Measurements from ENCODE around the gene CISD3. TPM values are rescaled to one million over a fixed set of nuclear protein-coding genes. Genes with fewer than 3 reads are reported as not detected.

The CISD3 gene
- total and polyA plus RNA-seq, 2 donors (not counting 1 experiment from before 2014, with no cell fraction given): 5.0 to 11.3 TPM

DNA sequence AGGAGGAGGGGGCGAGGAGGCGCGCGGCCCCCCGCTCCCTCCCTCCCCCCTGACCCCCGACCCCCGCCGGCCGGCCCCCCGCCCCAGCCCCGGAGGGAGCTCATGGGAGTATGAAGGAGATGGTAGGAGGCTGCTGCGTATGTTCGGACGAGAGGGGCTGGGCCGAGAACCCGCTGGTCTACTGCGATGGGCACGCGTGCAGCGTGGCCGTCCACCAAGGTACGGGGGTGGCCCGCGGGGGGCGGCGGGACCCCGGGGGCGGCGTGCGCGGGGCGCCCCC lies 24.7 kb upstream of the CISD3 start:
- H4K20me1 ChIP-seq (ENCODE audit: control insufficient read depth, insufficient read depth, low read length, poor library complexity, severe bottlenecking): peaks cover 46% of the 10 kb centered on the region
- Mint-ChIP-seq H3K9me3 (ENCODE audit: insufficient read depth) (no peaks in the 10 kb centered on the region), H3K27me3 (no peaks in the 10 kb centered on the region), H3K4me1 (peaks cover 53% of the 10 kb centered on the region), H3K4me3 (peak overlapping the region; percentile 92), H3K27ac (peak overlapping the region; percentile 53)
- intact Hi-C loops (cut with micrococcal nuclease): loop anchor here (1.0 kb wide), 1 partner anchor 25 kb away; the partner anchor contains the start of gene CISD3
- H3K36me3 ChIP-seq (replicated peaks in 1 of 2; ENCODE audit: control extremely low read depth in 1 of 2, control insufficient read depth in 1 of 2, extremely low read depth in 1 of 2, insufficient read depth in 2 of 2, low read length in 1 of 2): peaks cover 0 to 30% of the 10 kb centered on the region in 2 experiments
- DNase-seq (no peak), ATAC-seq (ENCODE audit: low read depth) (no peak)
- peaks cover 27% of the 10 kb centered on the region for H3K79me2 ChIP-seq (ENCODE audit: control insufficient read depth, insufficient read depth, low read length)
- peak overlapping the region; percentile 97 for H3K4me2 ChIP-seq (replicated peaks; ENCODE audit: low read depth, low read length, poor library complexity, severe bottlenecking)
- no peak overlapping the region for H3K27ac ChIP-seq (ENCODE audit: low read length in 2 of 2)
- H3K9me3 ChIP-seq (ENCODE audit: control extremely low read depth in 1 of 3, control insufficient read depth in 2 of 3, insufficient read depth in 1 of 3, low read length in 2 of 3): no peaks in the 10 kb centered on the region
- peak overlapping the region; percentile 46 for H2AFZ ChIP-seq (ENCODE audit: insufficient read depth, low read depth, low read length, poor library complexity, severe bottlenecking)
- no CpG with 5 or more reads among the region's 32 CpGs for WGBS (ENCODE audit: insufficient coverage)
- CTCF ChIA-PET: interaction anchor here (1.0 to 3.8 kb wide), 7 partner anchors 18 to 448 kb away, joined by 3 to 32 read pairs (median 4); no protein-coding TSS in a partner anchor
- H3K4me3 ChIP-seq (ENCODE audit: control extremely low read depth in 1 of 5, extremely low read depth in 1 of 5, insufficient read depth in 1 of 5, low read depth in 2 of 5, low read length in 4 of 5): peak overlapping the region in 4 of 5 experiments; percentile 76 to 95 (median 80)
- H3K27me3 ChIP-seq (replicated peaks in 1 of 4; ENCODE audit: control extremely low read depth in 1 of 4, control insufficient read depth in 3 of 4, insufficient read depth in 4 of 4, low read length in 3 of 4): no peaks in the 10 kb centered on the region
- peaks cover 20 to 55% of the 10 kb centered on the region in 2 donors for H3K4me1 ChIP-seq (ENCODE audit: control insufficient read depth in 2 of 2, insufficient read depth in 2 of 2, low read length in 2 of 2)
- POLR2A ChIA-PET: interaction anchor here (0.6 to 3.7 kb wide), 8 partner anchors 23 to 464 kb away, joined by 3 to 15 read pairs (median 4); partner anchors contain the start of genes LASP1 and PSMB3
- H3K9ac ChIP-seq (ENCODE audit: low read length): peak overlapping the region; percentile 84
- no peak for TF ChIP-seq EZH2 (IDR thresholded peaks at IDR 0.05; ENCODE audit: borderline replicate concordance, insufficient read depth, low read depth, low read length, poor library complexity, severe bottlenecking)
- no peak for TF ChIP-seq CTCF (IDR thresholded peaks at IDR 0.05)

DNA sequence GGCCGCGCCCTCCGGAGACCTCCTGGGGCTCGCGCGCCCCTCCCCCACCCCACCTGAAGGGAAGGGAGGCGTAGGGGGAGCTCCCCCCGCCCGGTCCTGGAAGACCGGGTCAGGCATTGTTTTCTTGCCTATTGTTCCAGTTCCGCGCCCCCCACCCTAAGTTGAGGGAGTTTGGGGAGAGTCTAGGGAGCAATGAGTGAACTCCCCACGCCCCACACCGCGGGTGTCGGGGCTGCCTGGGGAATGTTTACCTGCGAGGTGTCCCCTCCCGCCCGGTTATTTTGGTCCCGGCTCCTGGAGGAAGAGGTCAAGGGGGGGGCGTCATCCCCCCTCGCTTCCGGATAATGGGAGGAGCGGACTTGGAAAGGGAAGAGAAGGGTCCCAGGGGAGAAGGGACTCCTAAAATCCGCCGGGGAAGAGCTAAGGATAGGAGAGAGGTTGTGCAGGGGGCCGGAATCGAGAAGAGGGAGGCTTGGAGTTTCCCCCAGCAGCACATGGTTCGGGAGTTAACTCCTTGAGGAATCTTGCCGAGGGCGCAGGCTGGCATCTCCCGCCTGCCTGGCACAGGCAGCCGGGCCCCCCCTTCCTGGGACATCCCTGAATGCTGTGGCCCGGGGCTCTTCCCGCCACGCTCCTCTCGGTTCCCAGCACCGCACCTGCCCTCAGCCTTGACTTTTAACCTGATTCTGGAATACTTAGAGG lies 24.2 kb upstream of the CISD3 start:
- ATAC-seq (ENCODE audit: low read depth): no peak
- TF ChIP-seq EZH2 (IDR thresholded peaks at IDR 0.05; ENCODE audit: borderline replicate concordance, insufficient read depth, low read depth, low read length, poor library complexity, severe bottlenecking) (no peak), CTCF (IDR thresholded peaks at IDR 0.05) (no peak)
- Histone ChIP-seq H3K4me1 (ENCODE audit: control insufficient read depth in 2 of 2, insufficient read depth in 2 of 2, low read length in 2 of 2) (peaks cover 18 to 51% of the 10 kb centered on the region in 2 donors), H3K27me3 (replicated peaks in 1 of 4; ENCODE audit: control extremely low read depth in 1 of 4, control insufficient read depth in 3 of 4, insufficient read depth in 4 of 4, low read length in 3 of 4) (no peaks in the 10 kb centered on the region), H3K4me2 (replicated peaks; ENCODE audit: low read depth, low read length, poor library complexity, severe bottlenecking) (peak overlapping the region; percentile 97), H3K4me3 (ENCODE audit: control extremely low read depth in 1 of 5, extremely low read depth in 1 of 5, insufficient read depth in 1 of 5, low read depth in 2 of 5, low read length in 4 of 5) (peak overlapping the region; percentile 48 to 95 (median 79)), H3K27ac (ENCODE audit: low read length in 2 of 2) (peak overlapping the region; percentile 11 to 74), H4K20me1 (ENCODE audit: control insufficient read depth, insufficient read depth, low read length, poor library complexity, severe bottlenecking) (peaks cover 51% of the 10 kb centered on the region), H3K9ac (ENCODE audit: low read length) (peak overlapping the region; percentile 84), H3K9me3 (ENCODE audit: control extremely low read depth in 1 of 3, control insufficient read depth in 2 of 3, insufficient read depth in 1 of 3, low read length in 2 of 3) (no peaks in the 10 kb centered on the region), H3K36me3 (replicated peaks in 1 of 2; ENCODE audit: control extremely low read depth in 1 of 2, control insufficient read depth in 1 of 2, extremely low read depth in 1 of 2, insufficient read depth in 2 of 2, low read length in 1 of 2) (peaks cover 0 to 35% of the 10 kb centered on the region in 2 experiments), H2AFZ (ENCODE audit: insufficient read depth, low read depth, low read length, poor library complexity, severe bottlenecking) (peak overlapping the region; percentile 44), H3K79me2 (ENCODE audit: control insufficient read depth, insufficient read depth, low read length) (peaks cover 31% of the 10 kb centered on the region)
- POLR2A ChIA-PET: interaction anchor here (0.6 to 3.7 kb wide), 7 partner anchors 23 to 463 kb away, joined by 3 to 15 read pairs (median 4); partner anchors contain the start of genes LASP1 and PSMB3
- Mint-ChIP-seq H3K9me3 (ENCODE audit: insufficient read depth) (no peaks in the 10 kb centered on the region), H3K4me1 (peaks cover 51% of the 10 kb centered on the region), H3K4me3 (peak overlapping the region; percentile 92), H3K27me3 (no peaks in the 10 kb centered on the region), H3K27ac (peak overlapping the region; percentile 90)
- CTCF ChIA-PET: interaction anchor here (1.0 to 3.8 kb wide), 6 partner anchors 18 to 459 kb away, joined by 3 to 32 read pairs (median 4); no protein-coding TSS in a partner anchor
- DNase-seq: peak; percentile 61
- WGBS (ENCODE audit: insufficient coverage): under 1% methylated on average over 26 of the region's 38 CpGs
- intact Hi-C loops (cut with micrococcal nuclease): loop anchor here (1.0 kb wide), 2 partner anchors 24 to 29 kb away; partner anchors contain the start of gene CISD3
